Duodenal mucosa (tissue), 2 donors: ENCODE measurements around the gene CHRNA9.

Source experiments
- H3K27ac ChIP-seq: one replicate; pipeline ENCODE4 v1.7.0; 2013; ENCODE audit warnings: low read depth, low read length
- H3K27me3 ChIP-seq, 2 donors: one replicate each; pipeline ENCODE4 v1.7.0; 2013; ENCODE audit warnings: low read length in 2 of 2, control low read depth in 1 of 2; ENCODE audit not compliant: insufficient read depth in 2 of 2, control insufficient read depth in 1 of 2
- H3K36me3 ChIP-seq, 2 donors: one replicate each; pipeline ENCODE4 v1.7.0; 2013; ENCODE audit warnings: low read length in 2 of 2, control low read depth in 1 of 2; ENCODE audit not compliant: insufficient read depth in 2 of 2, control insufficient read depth in 1 of 2
- H3K4me1 ChIP-seq, 2 donors: one replicate each; pipeline ENCODE4 v1.7.0; 2013; ENCODE audit warnings: low read length in 2 of 2, control low read depth in 1 of 2; ENCODE audit not compliant: insufficient read depth in 2 of 2, control insufficient read depth in 1 of 2
- H3K4me3 ChIP-seq, 2 donors: one replicate each; pipeline ENCODE4 v1.7.0; 2013; ENCODE audit warnings: low read length in 2 of 2, low read depth in 1 of 2
- H3K9ac ChIP-seq, 2 donors: one replicate each; pipeline ENCODE4 v1.7.0; 2013; ENCODE audit warnings: low read length in 2 of 2, low read depth in 1 of 2
- H3K9me3 ChIP-seq, 2 donors: one replicate each; pipeline ENCODE4 v1.7.0; 2013; ENCODE audit warnings: low read length in 2 of 2, control low read depth in 1 of 2; ENCODE audit not compliant: control insufficient read depth in 1 of 2

CHRNA9 gene

DNA sequence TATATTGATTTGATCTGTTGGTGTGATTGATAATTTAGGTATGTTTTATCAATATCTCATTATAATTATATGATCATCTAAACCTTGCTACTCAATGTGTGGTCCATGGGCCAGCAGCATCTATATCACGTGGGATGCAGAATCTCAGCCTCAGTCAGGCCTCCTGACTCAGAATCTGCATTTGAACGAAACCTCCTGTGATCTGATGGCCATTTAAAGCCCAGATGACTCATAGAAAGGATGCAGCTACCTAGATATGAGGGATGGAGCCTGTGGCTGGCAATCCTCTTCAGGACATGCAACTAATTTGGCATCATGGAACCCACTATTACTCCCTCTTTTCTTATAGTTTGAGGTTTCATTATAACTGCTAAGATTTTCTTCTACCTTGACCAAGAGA is 11.3 kb upstream of the CHRNA9 start:
- H3K4me1 ChIP-seq = peaks cover 0 to 6% of the 10 kb centered on the region in 2 donors
- H3K9ac ChIP-seq = no peak overlapping the region
- no peak overlapping the region for H3K27ac ChIP-seq
- no peaks in the 10 kb centered on the region for H3K27me3 ChIP-seq
- H3K36me3 ChIP-seq = no peaks in the 10 kb centered on the region
- no peaks in the 10 kb centered on the region for H3K9me3 ChIP-seq
- no peak overlapping the region for H3K4me3 ChIP-seq

DNA sequence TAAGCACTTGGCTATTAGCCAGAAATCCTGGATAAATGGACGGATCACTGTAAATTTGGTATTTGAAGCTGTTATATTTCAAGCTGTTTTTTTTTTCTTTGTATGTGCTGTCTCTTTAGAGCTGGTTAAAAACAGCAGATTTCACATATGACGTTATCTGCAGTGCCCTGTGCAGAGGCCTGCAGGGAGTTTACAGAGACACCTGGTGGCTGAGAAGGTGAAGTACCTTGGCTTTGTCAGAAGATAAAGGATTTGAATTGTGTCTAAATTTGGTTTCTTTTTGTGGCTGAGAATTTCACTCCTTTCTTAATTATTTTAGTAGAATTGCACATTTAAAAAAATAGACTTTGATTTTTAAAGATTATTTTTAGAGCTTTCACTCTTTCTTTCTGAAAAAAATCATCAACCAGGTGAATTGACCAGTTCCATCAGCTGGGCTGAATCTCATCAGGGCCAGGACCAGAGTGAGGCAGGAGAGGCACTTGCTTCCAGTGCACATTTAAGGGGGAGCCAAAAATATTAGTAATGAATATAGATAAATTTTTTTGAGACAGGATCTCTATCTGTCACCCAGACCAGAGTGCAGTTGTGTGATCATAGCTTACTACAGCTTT is 9.6 kb upstream of the CHRNA9 start:
- H3K27me3 ChIP-seq = no peaks in the 10 kb centered on the region
- H3K9ac ChIP-seq = no peak overlapping the region
- no peak overlapping the region for H3K4me3 ChIP-seq
- H3K36me3 ChIP-seq = no peaks in the 10 kb centered on the region
- H3K27ac ChIP-seq = no peak overlapping the region
- no peaks in the 10 kb centered on the region for H3K9me3 ChIP-seq
- peaks cover 0 to 6% of the 10 kb centered on the region in 2 donors for H3K4me1 ChIP-seq

DNA sequence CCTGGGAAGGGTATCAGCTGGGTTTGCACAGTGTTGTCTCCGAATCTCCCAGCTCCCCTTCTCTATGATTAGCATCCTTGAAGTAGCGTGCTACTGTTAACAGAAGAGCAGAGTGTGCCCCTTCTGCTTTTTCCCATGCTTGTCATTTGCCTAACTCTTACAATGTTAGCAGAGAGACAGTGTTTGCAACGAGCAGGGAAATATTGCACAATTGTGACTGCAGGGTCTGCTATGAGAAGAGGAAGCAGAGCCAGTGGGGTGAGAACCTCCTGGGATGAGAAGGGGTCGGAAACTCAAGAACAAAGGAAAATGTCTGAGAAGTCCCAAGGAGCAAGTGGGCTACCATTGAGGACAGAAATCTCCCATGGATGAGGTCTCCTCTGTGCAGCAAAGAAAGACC is 7.8 kb upstream of the CHRNA9 start:
- H3K4me1 ChIP-seq = peaks cover 0 to under 1% of the 10 kb centered on the region in 2 donors
- H3K9ac ChIP-seq = no peak overlapping the region
- no peaks in the 10 kb centered on the region for H3K36me3 ChIP-seq
- H3K27ac ChIP-seq = no peak overlapping the region
- H3K4me3 ChIP-seq = no peak overlapping the region
- H3K27me3 ChIP-seq = no peaks in the 10 kb centered on the region
- no peaks in the 10 kb centered on the region for H3K9me3 ChIP-seq

DNA sequence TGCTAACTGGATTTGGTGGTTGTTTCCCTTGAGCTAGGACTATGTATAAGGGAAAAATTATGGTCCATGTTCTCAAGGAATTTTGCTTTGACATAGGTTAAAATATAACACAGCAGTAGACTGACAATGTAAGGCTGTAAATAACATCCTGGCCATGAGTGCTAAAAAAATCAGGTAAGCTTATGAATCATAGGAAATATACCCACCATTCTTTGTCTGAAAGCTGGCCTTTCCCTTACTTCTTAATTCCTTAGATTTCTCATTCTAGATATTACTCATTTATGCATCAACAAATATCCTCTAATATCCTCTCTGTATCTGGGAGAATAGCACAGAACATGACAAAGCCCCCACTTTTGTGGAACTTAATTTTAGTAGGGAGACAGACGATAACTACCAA is 6.8 kb upstream of the CHRNA9 start:
- Histone ChIP-seq H3K4me3 (no peak overlapping the region), H3K36me3 (no peaks in the 10 kb centered on the region), H3K9ac (no peak overlapping the region), H3K27me3 (no peaks in the 10 kb centered on the region), H3K9me3 (no peaks in the 10 kb centered on the region), H3K4me1 (no peaks in the 10 kb centered on the region), H3K27ac (no peak overlapping the region)

DNA sequence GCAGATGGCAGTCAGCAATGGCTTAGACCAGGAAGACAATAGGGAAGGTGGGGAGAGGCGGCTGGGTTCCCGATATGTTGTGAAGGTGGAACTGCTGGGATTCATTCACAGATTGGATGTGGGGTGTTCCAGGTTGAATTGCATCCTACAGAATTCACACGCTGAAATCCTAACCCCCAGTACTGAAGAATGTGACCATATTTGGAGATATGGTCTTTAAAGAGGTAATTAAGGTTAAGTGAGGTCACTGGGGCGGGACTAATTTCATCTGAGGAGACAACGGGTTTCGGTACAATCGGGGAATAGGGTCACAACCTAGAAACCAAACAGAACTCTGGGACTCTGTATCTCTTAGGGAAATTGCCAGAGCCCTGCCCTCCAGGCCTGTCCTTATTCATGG is 5.3 kb upstream of the CHRNA9 start:
- no peak overlapping the region for H3K27ac ChIP-seq
- H3K4me1 ChIP-seq = no peaks in the 10 kb centered on the region
- no peaks in the 10 kb centered on the region for H3K27me3 ChIP-seq
- H3K9ac ChIP-seq = no peak overlapping the region
- H3K36me3 ChIP-seq = no peaks in the 10 kb centered on the region
- no peaks in the 10 kb centered on the region for H3K9me3 ChIP-seq
- no peak overlapping the region for H3K4me3 ChIP-seq

DNA sequence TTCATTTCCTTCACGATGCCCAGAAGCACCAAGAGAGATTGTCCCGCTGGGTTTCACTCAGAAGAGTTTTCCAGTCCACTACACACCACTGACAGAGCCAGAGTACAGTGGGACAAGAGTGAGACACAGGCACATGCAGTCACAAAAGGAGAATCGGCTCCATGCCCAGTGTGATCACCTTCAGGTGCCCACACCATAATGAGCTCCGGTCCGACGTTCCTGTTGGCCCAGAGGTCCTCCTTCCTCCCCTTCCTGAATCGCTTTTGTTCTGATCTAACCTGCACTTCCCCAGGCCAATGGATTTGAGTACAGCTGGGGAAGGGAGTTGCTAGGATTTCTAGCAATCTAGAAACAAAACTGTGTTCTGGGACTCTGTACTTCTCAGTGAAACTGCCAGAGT is 4.6 kb upstream of the CHRNA9 start:
- no peaks in the 10 kb centered on the region for H3K36me3 ChIP-seq
- H3K9ac ChIP-seq = no peak overlapping the region
- no peaks in the 10 kb centered on the region for H3K27me3 ChIP-seq
- H3K9me3 ChIP-seq = no peaks in the 10 kb centered on the region
- H3K27ac ChIP-seq = no peak overlapping the region
- H3K4me3 ChIP-seq = no peak overlapping the region
- H3K4me1 ChIP-seq = no peaks in the 10 kb centered on the region

DNA sequence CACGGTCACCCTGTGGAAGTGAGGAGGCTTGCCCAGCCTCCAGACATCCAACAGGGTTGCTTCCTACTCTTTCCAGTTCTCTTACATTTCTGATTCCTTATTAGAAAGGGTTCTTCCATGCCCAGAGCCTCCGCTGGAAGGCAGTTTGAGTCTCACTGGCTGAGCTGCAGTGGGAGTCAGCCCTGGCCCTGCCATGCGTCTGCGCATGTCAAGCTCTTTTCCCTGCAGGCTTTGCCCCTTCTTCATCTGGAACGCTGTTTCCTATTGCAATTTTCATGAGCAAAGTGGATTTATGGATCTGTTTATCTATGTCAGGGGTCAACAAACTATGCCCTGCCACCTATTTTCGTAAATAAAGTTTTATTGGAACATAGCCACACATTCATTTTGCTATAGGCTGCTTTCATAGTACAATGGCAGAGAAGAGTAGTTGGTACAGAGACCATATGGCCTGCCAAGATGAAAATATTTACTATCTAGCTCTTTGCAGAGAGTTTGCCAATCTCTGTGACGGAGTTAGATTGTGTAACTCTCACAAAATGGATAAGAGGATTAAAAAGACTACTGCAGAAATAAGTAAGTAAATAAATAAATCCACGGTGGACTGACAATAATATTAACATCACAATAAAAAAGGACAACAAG is 3.9 kb upstream of the CHRNA9 start:
- Histone ChIP-seq H3K4me3 (no peak overlapping the region), H3K4me1 (no peaks in the 10 kb centered on the region), H3K9me3 (no peaks in the 10 kb centered on the region), H3K36me3 (no peaks in the 10 kb centered on the region), H3K27ac (no peak overlapping the region), H3K9ac (no peak overlapping the region), H3K27me3 (no peaks in the 10 kb centered on the region)

DNA sequence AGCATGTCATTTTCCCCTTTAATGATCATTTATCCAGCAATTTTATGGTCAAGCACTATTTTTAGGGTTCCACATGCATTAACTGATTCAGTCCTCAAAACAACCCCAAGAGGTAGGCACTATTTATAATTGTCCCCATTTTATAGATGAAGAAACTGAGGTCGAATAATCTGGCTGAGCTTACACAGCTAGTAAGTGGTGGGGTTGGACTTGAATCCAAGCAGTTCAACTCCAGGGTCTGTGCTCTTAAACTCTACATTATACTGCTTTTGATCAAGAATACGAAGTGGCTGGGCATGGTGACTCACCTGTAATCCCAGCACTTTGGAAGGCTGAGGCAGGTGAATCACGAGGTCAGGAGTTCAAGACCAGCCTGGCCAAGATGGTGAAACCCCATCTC is 3.2 kb upstream of the CHRNA9 start:
- no peaks in the 10 kb centered on the region for H3K4me1 ChIP-seq
- H3K27me3 ChIP-seq = no peaks in the 10 kb centered on the region
- no peaks in the 10 kb centered on the region for H3K36me3 ChIP-seq
- no peak overlapping the region for H3K27ac ChIP-seq
- no peaks in the 10 kb centered on the region for H3K9me3 ChIP-seq
- no peak overlapping the region for H3K4me3 ChIP-seq
- no peak overlapping the region for H3K9ac ChIP-seq

DNA sequence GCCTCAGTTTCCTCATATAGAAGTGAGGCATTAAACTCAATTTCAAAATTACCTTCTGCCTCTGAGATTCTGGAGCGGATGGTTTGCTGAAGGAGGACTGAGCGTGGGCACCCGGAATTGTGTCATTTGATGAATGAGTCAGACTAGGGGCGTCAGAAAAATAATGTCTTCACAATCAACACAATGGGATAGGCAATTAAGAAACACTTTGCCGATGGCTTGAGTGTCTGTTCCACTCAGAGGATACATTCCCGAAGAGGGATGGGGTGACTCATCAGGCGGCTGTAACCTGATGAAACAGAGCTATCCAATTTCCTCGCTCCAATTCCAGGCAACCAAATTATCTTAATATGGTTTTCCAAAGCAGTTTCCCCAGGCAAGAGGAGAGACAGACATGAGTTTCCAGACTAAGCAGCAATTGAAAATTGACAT is 1.2 kb upstream of the CHRNA9 start:
- Histone ChIP-seq H3K4me1 (no peaks in the 10 kb centered on the region), H3K9me3 (no peaks in the 10 kb centered on the region), H3K9ac (no peak overlapping the region), H3K27me3 (no peaks in the 10 kb centered on the region), H3K4me3 (no peak overlapping the region), H3K27ac (no peak overlapping the region), H3K36me3 (no peaks in the 10 kb centered on the region)

DNA sequence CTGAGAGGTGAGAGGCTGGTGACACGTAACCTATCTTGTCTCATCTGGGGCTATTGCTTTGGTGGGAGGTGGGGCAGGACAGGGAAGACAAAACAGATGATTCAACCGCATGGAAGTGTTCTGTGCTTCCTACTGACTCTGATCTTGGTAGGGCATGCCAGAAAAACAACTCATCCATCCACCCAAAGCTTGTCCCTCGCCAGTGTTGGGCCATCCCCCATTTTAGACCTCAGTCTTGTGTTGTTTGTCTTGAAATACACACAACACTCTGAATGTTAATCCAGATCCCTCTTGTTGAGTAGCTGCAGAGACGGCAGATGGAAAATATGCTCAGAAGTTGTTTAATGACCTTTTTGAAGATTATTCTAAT is 377 bp downstream of the CHRNA9 start:
- Histone ChIP-seq H3K27ac (no peak overlapping the region), H3K27me3 (no peaks in the 10 kb centered on the region), H3K4me1 (no peaks in the 10 kb centered on the region)

More for the DNA sequence above, 377 bp downstream of the CHRNA9 start:
- H3K9me3 ChIP-seq = no peaks in the 10 kb centered on the region
- H3K9ac ChIP-seq = no peak overlapping the region
- H3K36me3 ChIP-seq = no peaks in the 10 kb centered on the region
- H3K4me3 ChIP-seq = no peak overlapping the region
